ENCODE data around the gene CST7.

CST7 gene

DNA sequence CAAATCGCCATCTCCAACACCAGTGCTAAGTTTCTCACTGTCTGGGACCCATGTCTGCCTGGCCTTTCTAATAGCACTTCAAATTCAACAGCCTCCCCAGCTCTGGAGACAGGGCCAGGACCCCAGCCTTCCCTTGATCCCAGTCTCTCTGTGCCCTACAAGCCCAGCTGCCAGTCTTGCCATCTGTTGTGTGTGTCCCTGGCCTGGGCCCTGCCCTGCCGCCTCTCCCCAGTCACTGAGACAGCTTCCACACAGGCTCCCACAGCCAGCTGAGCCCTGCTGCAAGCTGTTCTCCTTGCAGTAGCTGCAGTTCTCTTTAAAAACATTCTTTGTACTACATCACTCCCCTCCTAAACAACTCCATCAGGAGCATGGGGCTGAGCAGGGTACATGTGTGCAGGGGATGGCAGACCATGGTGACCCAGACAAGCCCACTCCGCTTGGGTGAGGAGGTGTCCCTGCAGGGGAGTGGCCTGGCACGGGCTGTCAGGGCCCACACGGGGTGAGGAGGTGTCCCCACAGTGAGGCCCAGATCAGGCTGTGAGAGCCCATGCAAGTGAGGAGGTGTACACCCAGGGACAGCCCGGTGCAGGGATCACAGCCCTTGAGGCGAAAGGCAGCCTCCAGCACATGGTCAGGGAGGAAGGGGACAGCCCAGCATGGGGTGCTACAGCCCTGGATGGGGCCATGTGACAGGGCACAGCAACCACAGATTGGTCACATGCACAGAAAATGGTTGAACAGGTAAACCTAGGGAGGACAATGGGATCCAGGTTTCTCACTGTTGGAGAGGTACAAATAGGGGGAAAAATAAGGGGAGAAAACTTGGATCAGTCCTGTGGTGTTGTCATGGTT, 16.2 kb downstream of the CST7 start:
- no peak for DNase-seq

DNA sequence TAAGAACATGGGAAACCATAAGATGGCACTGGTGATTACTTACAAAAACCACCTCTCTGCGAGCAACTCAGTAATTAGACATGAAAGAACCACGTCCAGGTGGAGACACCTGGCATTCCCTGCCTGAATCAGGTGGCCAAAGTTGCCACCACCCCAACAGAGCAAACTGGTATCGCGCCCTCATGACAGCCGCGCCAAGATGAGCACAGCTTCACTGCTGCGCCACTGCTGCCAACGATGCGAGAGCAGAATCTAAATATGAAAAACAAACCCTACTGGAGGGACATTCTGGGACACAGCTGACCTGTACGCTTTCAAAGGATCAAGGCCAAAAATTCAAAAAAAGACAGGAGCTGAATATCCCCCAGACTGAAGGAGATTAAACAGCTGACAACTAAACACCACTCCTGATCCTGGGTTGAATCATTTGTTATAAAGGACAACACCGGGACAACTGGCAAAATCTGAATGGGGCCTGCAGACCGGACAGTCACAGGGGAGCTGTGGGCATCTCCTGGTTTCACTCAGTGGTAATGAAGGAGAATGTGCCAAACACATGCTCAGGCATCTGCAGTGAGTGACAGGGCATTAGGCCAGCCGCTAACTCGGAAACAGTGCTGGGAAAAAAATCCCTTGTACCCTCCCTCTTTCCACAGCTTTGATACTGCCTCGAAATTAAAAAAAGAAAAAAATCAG, 17.4 kb downstream of the CST7 start:
- no peak for DNase-seq

DNA sequence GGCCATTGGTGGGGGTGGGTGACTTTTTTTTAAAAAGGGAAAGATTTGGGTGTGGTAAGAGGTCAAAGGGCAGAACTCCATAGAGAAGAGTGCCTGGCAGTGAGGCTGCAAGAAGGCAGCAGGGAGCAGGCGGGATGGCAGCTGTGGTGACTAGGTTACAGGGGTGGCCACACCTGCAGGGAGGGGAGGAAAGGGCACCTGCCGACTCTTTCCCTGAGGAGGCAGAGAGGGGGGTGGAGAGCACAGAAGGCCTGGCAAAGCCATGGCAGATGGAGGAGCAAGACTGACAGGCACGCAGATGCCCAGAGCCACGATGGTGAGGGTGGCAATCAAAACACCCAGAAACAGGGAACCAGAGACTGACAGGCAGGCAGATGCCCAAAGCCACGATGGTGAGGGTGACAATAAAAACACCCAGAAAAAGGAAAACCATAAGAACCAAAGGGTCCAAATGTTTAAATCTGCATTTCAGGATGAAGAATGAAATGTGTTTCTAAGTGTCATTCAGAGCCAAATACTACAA, 19.3 kb downstream of the CST7 start:
- DNase-seq: no peak

DNA sequence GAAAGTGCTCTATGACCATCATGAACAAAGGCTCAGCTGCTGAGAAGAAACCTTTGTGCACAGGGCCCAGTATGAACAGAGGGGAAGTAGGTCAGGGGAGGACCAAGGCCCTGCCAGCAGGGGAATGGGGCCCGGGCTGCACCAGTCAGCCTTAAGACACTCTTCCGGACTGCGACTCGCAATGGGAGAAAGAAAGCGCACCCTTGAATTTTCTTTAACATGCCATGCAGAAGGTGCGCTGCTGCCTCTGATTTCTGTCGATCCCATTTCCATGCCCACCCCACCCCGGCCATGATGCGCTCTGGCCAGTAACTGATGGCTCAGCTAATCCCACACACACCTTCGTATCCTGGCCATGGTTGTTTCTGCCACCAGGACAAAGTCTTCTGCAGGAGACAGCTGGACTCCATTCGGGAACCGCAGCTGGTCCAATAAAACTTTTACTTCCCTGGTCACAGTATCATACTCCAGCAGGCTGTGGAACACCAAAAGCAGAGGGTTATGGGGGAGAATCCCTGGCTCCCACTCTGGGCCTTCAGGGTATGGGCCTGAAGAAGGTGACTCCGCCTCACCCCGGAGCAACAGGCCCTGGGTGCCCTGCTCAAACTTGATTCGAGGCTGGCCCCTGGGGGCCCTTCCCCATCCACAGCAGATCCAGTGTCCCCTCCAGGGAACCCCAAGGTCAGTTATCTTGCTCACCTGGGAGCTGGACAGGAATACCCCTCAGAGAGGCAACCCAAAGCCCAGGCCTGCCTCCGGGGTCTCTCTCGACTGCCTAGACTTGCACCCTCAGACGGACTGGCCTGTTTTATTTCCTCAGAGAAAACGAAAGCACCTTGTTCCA, 20.3 kb downstream of the CST7 start:
- no peak for DNase-seq

DNA sequence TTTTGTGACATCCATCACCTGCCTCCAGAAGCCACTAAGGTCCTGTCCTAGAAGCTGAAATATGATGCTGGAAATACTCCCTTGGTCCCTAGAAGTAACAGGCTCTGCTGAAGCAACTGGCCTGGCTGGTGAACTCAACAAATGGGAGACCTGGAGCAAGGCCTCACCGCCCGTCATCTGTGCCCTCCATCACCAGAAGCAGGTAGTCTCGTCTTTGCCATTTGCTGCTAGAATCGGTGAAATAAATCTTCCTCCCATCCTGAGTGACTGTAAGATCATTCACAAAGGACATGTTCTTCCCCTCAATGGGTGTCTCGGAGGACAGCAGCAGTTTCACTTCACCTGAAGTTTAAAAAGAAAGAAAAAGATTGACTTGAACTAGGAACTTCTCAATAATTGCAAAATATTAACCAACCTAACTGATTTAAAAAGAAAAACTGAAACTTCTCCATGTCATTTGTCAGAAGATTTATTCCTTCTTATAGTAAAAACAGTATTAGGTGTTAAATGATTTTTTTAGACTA, 21.0 kb downstream of the CST7 start:
- no peak for DNase-seq

DNA sequence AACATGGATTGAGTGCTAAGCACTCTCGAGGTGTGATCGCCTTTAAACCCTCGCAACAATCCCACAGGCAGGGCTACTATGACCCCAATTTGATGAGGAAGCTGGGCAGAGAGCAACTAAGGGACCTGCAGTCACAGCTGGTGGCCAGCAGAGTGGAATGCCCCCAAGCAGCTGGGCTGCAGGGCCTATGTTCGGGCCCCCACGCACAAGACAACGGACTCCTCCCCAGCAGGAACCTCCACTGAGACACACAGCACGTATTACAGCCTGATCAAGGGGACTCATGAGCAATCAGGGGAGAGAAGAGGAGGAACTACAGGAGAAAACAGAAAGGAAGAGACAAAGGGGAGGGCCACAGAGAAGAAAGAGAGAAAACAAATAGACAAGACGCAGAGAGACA, 21.7 kb downstream of the CST7 start:
- DNase-seq: no peak

DNA sequence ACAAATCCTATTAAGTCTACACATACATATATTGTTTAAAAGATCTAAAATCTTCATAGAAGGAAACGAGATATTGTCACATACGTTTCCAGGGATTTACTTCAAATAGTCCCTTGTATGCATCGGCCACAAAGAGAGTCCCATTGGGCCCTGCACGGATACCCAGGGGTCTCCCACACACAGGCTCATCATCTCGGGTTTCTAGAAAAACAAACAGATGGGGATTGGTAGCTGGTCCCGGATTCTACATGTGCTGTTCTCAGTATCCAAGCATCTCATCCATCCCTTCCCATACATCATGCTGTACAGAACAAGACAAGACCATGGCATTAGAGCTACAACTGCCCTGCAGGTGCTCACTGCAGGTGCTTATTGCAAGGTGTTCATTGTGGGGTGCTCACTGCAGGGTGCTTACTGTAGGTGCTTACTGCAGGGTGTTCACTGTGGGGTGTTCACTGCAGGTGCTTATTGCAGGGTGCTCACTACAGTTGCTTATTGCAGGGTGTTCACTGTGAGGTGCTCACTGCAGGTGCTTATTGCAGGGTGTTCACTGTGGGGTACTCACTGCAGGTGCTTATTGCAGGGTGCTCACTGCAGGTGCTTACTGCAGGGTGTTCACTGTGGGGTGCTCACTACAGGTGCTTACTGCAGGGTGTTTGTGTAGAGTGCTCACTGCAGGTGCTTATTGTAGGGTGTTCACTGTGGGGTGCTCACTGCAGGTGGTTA, 22.5 kb downstream of the CST7 start:
- DNase-seq: no peak

DNA sequence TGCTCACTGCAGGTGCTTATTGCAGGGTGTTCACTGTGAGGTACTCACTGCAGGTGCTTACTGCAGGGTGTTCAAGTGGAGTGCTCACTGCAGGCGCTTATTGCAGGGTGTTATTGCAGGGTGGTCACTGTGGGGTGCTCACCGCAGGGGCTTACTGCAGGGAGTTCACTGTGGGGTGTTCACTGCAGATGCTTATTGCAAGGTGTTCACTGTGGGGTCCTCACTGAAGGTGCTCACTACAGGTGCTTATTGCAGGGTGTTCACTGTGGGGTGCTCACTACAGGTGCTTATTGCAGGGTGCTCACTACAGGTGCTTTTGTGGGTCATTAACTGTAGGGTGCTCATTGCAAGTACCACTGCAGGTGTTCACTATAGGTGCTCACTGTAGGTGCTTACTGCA, 23.3 kb downstream of the CST7 start:
- DNase-seq: no peak

DNA sequence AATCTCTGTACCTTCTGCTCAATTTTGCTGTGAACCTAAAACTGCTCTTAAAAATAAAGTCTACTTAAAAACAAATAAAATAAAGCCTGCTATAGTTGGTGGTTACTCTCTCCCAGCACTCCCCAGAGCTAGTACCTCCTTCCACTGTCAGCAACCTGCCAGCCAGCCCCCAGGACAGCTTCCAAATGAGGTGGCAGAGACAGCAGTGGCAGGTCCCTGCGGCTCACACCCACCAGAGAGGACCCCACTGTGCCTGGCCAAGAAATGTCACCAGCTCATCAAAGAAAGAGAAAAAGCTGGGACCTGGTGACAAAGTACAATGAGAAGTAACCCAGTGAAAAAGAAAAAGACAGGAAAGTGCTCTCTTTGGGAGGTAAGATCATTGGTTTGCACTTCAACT, 28.3 kb downstream of the CST7 start:
- DNase-seq: no peak

DNA sequence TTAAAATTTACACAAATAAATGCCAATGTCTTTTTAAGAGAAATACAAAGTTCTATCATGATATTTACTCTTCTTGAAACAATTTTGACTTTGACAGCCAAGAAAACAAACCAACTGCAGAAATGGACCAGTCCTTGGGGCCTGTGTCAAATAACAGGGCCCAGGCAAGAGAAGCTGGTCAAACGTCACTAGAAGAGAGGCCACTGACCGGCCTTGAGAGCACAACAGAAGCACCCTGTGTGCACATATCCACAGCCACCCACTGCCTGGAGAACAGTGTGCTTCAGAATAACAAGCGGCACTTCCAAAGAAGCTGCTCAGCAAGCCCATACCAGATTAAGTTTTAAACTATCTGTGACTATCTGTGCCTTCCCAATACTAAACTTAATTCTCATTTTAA, 28.7 kb downstream of the CST7 start:
- DNase-seq: no peak

DNA sequence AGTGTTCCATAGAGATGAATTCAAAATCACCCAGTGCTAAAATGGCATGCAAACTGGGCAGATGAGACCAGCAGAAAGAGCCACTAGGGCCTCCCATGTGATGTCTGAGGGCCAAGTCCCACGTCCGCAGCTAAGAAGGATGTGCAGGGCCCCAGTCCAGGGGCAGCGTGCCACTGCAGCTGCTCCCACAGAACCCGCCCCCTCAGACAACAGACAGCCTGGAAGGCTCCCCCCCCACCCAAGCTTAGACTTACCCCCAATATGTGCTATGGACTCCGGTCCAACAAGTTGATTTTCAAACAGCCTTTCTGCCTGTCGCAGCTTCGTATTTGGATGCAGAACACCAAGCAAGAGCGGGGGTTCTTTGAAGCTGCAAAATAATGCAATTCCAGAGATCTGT, 29.4 kb downstream of the CST7 start:
- no peak for DNase-seq

DNA sequence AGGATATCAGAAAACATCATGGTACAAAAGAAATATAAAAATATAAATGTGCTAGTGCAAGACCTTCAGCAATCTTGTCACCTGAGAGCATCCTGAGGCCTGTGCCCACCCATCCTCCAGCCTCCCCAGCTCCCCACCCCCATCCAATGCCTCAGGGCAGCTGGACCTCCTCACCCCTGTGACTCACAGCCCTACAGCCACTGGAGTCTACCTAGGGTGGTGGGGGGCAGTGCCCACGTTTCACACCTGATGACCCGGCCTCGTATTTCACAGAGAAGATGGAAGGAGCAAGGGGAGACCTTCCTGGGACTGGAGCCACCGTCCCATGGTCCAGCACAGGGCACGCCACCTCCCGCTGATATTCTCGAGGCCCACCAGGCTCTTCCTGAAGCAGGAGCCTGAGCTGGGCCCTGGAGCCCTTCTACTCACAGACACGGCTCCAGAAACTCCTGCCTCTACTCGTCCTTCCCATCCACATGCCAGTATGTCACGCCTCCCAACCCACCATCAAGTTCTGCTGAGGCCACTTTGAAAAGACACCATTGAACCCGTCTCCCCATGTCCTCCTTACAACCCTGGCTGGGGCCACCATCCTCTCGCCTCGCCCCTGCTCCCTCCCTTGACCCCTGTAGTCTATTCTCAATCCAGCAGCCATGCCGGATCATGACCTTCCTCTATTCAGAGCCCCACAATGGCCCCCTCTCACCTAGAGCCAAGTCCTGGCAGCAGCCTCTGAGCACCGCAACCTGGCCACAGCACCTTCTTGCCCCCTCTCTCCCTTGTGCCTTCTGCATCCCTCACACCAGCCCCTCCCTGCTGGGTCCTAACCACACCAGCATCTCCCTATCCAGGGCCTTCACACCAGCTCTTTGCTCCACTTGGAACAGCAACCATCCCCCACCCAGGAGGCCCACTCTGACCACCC, 30.2 kb downstream of the CST7 start:
- DNase-seq: no peak

DNA sequence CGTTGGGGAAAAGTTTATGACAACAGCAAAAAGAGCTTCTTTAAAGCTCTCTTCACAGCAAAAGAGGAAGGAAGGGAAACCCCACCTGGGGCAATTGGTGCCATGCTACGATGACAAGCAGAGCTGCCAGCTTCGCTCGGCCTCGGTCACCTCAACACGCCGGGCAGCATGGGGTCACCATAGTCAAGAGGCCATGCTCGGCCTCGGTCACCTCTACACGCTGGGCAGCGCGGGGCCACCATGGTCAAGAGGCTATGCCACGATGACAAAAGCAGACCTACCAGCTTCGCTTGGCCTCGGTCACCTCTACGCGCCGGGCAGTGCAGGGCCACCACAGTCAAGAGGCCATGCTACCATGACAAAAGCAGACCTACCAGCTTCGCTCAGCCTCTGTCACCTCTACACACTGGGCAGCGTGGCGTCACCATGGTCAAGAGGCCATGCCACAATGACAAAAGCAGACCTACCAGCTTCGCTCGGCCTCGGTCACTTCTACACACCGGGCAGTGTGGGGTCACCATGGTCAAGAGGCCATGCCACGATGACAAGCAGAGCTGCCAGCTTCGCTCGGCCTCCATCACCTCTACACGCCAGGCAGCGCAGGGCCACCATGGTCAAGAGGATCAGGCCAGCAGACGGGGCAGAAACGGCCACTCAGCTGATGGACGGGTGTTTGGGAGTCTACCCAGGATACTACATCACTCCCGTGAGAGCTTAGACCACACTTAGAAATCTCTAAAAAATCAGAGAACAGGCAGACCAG, 31.4 kb downstream of the CST7 start:
- DNase-seq: no peak

DNA sequence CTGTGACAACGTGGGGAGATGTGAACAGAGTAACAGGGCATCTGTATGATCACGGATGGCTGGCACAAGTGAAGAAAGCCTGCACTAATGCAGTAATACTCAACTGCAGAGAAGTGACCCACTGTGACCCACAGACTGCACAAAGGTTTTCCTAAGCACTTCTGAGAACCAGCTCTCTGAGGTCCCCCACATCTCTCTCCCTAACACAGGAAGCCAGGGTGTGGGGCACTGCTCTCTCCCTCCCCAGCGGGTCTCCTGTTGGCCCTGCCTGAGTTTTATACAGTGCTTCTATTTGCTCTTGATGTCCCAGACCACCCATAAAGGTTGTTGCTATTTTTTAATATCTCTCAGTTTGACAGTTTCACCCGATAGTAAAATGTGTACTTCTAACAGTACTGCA, 32.2 kb downstream of the CST7 start:
- DNase-seq: no peak

DNA sequence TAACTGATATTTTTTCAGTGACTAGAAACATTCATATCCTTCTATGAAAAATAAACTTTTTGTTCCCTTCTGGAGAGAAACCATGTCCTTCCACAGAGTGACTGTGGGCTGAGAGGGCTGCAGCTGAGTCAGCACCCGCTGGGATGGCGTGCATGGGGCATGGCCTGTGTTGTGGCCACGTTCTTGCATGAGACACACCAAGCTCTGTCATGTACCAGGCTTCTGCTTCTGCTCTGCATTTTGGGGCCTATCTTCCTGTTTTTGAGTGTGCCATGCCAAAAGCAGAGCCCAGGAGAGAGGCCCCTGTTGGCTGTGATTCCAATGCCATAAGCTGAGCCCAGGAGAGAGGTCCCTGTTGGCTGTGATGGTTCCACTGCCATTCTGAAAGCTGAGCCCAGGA, 32.7 kb downstream of the CST7 start:
- DNase-seq: peak in 1 of 2 donors; percentile 55

DNA sequence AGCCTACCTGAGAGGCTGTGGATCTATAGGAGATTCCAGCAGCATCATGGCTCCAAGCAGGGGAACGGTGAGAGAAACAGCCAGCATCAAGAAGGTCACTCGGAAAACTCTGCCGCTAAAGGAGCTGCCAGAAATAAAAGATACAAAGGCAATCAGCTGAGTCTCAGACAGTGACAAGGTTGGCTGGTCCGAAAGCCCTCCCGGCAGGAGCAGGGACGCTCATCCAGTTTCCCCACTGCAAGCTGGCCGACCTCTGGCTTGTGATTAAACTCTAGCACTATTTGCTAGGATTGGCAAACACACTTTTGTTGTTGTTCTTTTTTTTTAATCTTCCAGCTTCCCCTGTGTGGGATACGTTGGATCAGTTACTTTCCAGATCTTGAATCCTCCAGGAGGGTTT, 34.8 kb downstream of the CST7 start:
- no peak for DNase-seq

DNA sequence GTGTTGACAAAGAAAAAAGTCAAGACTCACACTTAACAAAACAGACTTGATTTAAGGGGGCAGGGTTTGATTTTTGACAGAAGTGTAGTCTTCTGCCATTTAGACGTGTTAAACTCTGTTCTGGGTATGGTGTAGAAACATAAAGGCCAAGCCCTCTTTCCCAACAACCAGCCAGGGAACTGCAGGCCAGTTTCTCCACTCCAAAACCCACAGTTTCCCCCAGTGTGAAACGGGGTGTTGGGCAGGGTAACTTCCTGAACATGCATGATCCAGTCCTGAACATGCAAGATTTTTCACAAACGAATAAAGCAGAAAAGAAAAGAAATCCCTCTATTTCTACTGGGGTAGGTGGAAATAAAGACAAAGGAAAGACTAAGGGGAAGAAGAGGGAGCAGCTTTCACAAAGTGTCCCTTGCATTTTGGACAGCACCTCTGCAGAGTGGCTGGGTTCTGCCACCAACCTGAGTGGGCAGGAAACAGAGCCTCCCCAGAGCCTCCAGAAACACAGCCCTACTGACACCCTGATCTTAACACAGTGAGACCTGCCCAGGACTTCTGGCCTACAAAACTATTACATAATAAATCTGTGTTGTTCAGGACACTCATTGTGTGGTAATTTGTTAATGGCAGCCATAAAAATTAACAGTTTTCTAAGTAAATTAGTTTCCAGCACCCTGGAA, 36.0 kb downstream of the CST7 start:
- DNase-seq: no peak

DNA sequence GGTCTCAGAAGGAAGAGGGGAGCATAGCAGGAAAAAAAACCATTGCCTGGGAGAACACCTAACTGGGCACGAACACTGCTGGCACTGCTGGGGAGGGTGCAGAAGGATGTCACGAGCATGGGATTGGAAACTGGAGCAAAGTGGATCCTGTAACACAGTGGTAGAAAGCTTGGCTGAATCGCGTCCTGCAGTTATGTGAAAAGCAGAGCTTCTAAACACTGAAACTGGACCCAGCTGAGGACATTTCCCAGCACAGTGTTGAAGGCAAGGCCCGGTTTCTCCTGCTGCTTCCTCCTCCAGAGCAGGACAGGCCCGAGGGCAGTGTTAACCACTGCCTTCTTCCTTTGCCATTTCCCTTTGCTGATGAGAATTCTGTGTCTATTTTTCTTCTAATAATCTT, 36.7 kb downstream of the CST7 start:
- DNase-seq: no peak

DNA sequence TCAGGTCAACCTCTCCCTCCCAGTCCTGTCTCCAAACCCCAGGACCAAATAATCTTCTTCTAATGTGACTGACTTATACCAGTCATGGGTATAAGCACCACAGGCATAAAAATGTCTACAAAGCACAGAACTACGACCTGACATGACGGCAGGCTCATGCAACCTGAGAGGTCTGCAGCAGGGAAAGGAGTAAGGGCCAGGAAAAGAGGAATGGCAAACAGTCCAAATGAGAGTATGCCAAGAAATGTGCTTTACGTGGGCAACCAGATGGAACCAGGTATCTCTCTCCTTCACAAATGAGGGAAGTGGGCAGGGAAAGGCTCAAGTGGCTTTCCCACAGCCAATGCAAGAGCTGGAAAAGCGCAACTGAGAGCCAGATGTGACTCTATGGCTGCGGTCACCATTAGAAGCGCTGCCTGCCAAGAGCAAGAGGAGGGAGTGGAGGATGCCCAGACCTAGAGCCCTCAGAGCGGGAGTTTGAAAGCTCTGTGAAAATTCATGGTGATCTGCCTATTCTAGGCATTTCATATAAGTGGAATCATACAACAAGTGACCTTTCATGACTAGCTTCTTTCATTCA, 37.5 kb downstream of the CST7 start:
- DNase-seq: no peak

DNA sequence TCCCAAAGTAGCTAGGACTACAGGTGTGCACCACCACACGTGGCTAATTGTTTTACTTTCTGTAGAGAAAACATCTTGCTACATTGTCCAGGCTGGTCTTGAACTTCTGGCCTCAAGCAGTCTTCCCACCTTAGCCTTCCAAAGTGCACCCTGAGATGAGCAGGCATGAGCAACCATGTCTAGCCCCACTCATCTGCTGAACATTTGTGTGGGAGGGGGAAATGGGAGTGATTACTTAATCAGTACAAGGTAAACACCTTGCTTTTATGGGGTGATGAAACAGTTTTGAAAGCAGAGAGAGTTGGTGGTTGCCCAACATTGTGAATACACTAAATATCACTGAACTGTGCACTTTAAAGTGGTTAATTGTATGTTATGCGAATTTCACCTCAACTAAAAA, 38.2 kb downstream of the CST7 start:
- DNase-seq: no peak

Data from CD4-positive, alpha-beta T cell treated with Interleukin-4 for 1 hour (primary cell).